HG03064 (cell line): ENCODE results near the gene CTLA4.

Experiments used
- ATAC-seq: cut with Tn5 transposase; IDR thresholded peaks from one replicate; pipeline ENCODE4 v1.9.1; 2021; ENCODE audit warnings: low read depth; ENCODE audit not compliant: unreplicated experiment

CTLA4 gene

DNA sequence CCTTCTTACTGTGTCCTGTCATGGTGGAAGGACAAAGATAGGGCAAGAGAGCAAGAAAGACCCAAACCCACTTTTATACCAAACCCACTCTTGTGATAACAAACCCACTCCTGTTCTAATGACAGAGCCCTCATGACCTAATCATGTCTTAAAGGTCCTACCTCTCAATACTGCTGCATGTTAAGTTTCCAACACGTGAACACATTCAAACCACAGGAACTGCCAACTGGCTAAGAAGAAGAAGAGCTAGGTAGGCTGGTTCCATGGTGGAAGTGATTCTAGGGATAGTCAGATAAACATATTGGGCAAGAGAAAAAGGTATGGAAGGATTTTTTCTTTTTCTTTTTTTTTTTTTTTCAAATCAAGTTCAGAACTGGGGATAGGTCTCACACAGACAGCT, 22.0 kb downstream of the CTLA4 start:
- ATAC-seq = no peak

DNA sequence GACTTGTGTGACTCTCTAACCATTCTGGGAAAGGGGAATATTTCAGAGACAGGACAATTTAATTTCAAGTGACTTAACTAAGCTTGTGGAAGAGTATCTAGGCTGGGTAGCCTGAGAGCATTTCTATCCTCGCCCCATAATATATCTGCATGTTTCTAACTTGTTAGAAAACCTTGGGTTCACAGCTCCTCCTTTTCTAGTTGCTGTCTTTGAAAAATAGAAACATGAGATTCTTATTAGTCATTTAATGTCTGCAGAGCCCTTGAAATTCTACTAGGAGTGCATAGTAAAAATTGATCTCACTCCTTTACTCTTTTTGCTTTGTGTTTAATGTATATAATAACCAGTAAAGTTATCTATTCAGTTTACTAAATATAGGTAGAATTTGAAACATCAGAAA, 22.4 kb downstream of the CTLA4 start:
- ATAC-seq = no peak

DNA sequence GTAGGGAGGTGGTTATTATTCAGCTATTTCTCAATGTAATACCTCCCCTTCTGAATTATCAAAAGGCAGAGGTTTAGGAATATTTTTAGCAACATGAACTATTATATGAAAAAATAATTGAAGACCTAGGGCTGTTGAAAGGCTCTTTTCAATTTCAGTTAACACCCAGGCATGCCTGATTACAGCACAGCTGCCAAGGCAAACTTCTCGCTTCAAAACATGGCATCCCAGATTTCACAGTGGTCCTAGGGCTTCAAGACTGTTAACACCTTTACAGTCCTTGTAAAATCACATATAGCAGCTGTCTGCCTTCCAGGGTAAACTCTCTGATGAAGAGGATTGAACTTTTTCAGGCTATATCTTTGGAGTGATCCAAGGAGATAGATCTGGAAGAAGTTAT, 23.2 kb downstream of the CTLA4 start:
- ATAC-seq = no peak

DNA sequence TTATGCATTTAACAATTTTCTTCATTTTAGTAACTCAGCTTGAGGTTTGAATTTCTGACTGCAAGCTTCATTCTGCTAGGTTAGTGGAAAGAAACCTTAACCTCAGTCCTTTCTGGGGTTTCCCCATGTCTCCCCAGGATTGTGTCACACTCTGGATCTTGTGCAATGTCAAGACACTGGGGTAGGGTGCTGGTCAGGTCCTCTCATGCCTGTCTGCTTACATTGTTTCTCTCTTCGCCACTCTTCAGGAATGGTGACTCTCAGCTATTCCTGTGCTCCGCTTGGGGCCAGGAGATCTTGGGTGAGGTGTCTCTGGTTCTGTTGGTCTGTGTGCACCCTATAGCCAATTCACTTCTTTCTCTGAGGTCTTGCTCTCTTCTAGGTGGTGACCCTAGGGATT, 23.9 kb downstream of the CTLA4 start:
- no peak for ATAC-seq

DNA sequence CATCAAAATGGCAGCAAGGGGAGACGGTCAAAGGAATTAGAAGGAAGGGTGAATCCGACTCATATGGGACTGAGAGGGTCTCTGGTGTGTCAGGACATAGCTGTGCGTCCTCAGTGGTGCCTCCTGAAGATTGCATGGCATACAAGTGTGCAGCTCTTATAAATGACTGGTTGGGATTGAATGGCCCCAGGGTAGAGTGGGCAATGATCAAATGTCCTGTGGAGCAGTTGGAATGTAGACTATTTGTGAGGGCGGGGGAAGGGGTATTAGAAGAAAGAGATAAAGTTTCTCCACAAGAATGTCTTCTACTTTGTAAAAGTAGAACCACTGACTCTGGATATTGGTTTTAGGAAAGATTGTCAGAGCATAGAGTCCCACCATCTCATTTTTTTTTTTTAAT, 24.6 kb downstream of the CTLA4 start:
- ATAC-seq = no peak

DNA sequence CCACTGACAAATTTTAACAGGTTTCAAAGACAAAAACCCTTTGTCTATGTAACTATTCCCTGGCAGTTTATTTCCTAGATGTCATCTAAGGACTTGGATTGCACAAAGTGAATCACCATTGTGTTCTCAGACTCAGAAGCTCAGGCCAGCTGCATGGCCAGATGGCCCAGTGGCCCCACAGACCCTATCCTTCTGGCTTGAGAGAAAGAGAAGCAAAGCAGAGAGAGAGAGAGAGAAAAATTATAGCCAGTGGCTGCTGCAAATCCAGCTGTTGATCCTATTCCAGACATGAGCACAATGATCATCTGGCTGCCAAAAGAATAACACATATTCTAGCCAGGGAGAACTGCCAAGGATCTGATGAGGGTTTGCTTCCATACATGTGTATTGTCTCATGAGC, 25.8 kb downstream of the CTLA4 start:
- no peak for ATAC-seq

DNA sequence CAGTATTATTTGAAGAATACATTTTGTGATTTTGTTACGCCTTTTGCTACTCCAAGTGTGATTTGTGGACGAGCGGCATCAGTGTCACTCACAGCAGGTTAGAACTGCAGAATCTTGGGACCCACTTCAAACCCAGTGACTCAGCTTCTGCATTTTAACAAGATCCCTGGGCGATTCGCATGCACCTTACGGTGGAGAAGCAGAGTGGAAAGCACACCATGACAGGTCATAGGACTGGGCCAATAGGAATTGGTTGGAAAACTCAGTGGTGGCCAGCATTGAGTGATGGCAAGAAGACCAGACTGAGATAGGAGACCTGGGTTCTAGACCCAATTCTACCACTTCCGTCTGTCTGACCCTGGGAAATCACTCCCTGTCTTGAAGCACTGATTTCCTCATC, 26.3 kb downstream of the CTLA4 start:
- ATAC-seq = no peak

DNA sequence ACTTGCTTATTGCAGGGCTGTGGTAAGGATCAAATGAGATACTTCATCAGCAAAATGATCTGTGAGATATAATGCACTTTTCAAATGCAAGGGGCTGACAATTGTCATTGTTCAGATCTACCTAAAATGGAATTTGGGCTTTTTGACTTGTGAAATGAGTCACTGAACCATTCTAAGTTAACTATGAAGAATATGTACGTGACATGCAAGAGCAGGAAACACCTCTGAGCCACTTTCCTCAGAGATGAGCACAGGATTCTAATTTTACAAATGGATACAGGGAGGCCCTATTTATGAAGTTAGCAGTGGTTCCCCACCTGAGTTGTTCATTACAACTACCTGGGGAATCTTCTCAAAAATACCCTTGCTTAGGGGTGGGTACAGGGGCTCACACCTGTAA, 26.7 kb downstream of the CTLA4 start:
- no peak for ATAC-seq

DNA sequence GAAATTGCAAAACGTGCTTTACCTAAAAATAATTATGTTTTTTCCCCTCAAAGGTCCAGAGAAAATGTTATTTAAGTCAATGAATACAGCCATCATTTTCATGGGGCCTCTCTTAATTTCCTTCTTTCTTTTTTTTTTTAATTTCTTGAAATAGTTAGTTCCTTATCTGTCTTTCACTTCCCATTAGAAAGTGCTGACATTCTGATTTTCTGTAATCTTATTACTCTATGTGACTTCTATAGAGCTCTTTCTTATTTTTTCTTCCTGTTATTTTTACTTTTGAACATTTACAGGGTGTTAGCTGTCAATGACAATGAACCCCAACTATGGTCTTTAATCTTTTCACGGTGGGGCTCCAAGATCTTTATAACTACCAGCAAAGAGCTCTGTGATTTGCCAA, 30.0 kb downstream of the CTLA4 start:
- ATAC-seq = no peak

DNA sequence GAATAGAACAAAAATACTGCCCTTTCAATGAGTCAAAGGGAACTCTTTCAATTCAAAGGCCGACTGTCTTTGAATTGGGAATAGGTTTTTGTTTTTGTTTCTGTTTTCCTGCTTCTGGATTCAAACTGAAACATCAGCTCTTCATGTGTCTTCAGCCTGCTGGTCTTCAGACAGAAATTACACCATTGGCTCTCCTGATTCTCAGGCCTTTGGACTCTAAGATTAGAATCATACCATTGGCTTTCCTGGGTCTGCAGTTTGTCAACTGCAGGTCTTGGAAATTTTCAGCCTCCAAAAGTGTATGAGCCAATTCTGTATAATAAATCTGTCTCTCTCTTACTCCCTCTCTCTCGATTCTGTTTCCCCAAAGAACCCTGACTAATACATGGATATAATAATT, 31.1 kb downstream of the CTLA4 start:
- no peak for ATAC-seq

DNA sequence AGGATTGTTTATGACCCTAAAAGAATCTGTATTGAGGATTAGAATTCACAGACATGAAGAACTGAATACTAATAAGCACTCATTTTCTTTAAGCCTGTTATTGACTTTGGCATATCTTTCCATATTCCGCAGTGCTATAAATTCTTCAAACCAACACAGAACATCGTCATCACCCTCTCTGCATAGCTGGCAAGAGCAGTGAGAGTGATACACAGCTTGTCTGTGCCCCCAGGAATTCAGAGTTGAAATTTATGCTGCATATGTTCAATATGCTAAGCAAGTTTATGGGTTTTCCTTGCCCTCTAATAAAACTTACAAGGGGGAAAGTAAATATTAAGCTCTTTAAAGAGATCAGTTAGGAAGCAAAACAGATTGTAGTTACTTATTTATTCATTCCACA, 32.7 kb downstream of the CTLA4 start:
- no peak for ATAC-seq

DNA sequence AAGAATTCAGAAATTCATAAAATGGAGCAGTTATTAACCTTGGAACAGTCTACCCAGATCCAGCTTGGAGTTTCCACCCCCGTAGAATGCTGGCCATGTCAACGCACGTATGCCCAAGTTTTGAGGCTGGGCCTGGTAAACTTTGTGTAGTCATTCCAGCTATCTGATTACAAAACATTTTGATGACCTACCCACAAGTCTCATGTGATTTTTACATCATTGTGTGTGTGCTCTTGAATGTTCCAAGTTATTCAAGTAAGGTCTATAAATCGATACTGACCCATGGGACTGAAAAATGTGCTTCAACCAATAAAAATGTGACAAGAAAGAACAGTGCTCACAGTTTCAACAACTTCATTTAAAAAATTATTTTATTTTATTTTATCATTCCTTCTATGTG, 36.5 kb downstream of the CTLA4 start:
- ATAC-seq = no peak

DNA sequence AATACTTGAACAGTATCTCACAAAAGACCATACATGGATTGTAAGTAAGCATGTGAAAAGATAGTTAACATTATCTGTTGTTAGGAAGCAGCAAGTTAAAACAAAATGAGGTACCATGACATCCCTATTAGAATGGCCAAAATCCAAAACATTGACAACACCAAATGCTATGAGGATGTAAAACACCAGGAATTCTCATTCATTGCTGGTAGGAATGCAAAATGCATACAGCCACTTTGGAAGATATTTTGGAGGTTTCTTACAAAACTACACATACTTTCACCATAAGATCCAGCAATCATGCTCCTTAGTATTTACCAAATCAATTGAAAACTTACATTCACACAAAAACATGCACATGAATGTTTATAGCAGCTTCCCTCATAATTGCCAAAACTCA, 38.1 kb downstream of the CTLA4 start:
- ATAC-seq = no peak

DNA sequence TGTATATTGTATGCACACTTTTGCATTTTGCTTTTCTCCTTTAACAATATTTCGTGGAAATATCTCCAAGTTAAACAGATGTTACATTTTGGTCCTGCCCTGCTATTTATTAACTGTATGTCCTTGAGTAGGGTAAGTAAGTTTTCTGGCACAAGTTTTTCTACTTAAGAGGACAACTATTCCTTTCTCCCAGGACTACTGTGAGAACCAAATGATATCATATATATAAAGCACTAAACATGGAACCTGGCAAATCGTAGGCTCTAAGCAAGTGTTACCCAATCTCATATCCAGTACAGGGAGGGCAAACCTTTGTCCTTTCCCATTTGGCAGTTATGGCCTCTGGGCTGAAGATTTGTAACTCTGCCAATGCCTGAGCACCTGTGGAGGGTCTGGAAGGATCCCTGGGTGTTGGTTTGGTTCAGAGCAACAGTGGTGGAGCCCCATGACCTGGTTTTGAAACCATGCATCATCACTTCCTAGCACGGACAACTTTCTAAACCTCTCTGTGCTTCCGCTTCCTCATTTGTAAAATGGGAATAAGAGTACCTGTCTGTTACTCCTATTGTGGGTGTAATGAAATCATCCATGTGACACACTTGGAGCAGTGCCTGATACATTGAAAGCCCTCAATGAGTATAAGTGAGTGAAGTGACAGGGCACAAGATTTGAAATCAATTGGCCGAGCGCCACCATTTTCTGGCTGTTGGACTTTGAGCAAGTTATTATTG, 40.7 kb downstream of the CTLA4 start:
- no peak for ATAC-seq

DNA sequence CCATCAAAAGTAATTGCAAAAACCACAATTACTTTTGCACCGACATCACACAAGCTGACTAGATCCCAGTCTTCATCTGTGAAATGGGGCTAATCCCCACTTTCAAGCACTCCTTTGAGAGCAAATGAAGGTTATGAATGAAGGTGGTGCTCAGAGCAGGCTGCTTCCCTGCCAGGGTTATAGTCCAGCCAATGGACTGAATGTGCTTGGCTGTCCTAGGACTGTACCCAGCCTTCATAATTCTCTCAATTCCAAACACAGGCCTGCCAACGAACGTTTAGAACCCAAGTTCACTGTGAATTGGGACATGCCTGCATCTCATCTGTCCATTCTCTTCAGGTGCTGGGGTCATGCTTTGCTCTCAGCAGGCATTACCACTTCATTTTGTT, 41.2 kb downstream of the CTLA4 start:
- no peak for ATAC-seq

DNA sequence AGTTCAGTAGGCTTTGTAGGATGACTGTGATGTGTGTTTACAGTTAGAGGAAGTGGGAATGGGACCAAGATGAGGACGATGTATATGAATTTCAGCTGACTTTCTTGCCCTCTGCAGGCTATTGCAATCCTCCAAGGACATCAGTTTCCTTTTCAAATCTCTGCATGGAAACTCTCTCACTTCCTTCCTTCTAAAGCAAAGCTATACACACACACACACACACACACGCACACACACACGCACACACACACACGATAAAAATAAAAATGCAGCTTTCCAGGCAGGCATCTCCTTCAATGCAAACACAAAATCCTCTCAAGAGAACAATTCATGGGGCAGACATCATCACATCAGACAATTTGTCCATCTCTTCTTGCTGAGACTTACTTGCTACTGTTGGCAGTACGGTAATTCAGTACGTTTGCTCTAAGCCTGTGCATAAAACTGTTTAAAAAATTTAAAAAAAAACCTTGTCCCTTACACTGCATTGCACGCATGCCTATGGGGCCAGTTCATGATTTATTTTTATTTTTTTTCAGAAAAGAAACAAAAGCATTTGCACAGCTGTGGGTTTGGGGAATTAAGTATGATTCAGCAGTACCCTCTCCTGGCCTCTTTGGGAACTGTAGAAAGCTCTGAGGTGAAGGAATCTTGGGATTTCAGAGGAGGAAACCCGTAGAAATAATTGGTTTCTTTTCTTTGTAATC, 41.8 kb downstream of the CTLA4 start:
- no peak for ATAC-seq

DNA sequence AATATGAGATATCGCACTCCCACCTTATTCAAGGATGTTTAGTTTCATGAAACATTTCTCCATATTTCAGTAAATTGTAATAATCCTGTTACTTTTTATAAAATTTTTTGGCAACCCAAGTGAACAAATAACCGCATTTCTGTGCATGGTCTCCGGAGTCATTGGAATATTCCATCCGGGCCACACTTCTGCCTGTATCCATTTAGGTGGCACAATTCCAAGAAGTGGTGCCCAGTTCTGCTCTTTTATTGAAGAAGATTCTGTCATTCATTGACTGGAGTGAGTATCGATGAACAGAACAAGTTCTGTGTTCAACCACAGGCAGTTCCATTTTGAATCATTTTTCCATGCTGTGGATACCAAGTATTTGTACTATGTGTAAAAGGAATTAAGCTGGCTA, 42.4 kb downstream of the CTLA4 start:
- ATAC-seq = no peak

DNA sequence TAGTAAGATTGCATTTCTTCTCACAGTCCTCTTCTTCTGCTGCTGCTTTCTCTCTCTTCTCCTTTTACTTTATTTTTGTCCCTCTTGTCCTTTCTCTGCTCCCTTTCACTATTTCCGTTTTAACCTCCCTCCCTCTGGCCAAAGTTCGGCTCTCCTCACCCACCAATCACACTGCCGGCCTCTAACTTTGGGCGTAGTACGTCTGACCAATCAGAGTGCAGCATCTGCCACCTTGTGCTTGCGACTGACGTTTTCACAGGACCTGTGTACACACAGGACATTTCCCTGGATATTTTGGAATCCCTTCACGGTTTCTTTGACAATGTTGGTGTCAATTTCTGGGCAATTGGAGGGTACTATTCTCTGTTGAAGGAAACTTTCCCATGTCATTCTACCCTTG, 46.4 kb downstream of the CTLA4 start:
- no peak for ATAC-seq

DNA sequence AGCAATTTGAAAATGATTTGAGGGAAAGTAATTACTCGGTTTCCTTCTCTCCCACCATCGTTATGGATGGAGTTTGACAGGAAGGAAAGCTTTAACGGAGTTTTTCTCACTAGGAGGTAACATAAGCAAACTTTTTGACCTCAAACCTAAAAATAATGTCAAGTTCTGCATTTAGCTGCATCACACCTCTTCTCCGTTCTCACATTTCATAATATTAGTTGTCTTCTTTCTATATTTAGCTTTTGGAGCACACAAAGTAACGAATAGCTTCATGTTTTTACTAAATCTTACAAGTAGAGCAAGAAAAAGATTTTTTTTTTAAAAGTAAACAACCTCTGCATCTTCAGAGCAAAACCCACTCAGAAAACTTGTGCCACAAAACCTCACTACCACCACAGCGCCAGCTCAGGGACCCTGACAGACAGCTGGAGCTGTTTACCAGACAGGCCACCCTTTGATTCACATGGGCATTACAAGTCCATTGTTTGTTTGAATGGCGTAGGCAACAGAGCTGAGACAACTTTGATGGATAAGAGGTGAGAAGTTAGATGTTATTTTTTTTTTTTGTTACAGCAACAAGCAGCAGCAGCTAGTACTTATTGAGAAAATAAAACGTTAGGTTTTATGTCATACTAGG, 47.1 kb downstream of the CTLA4 start:
- no peak for ATAC-seq

DNA sequence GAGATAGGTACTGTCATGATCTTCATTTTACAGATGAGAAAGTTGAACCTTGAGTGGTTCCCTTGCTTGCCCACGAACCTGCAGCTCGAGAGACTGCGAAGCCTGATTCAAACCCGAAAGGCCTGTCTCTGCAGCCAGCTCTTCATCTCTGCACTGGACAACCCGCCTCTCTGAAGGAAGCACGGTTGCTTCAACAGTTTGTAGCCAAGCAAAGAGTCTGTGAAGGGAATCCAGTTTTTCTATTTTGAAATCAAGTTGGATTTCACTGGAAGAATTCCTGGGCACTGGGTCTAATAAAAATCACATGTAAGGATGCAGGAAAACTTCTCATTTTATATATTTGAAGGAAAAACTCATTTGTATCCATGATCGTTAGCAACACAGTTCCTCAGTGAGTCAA, 47.7 kb downstream of the CTLA4 start:
- ATAC-seq = no peak

DNA sequence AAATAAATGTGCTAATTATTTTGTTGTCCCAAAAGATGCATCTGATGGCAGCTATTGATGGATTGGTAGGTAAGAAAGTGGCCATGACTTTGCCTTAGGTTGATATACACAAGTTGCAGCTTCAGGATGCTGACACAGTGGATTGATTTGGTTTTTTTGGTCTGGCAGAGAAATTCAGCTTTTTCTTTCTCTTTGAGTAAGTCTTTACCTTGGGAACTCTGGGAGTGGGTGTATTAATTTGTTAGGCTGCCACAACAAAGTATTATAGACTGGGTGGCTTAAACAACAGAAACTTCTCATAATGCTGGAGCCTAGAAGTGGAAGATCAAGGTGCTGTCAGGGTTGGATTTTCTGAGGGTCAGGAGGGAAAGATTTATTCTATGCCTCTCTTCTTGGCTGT, 49.2 kb downstream of the CTLA4 start:
- ATAC-seq = no peak

DNA sequence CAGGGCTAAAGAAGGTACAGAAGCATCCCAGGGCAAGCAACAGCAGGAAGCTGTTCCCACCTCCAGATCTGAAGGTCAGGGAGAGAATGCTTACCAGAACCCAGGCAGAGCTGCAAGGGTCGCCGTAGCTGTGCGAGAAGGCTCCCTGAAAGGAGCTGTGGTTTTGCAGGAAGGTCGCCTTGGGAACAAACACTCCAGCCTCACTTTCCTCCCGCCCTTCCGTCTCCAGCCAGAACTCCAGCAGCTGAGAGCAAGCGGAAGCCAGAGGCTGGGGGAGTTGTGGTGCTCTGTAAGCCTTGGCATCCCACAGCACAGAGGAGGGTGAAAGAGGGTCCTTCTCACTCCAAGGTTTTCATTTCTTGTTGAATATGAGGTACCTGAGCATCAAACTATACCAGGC, 50.7 kb downstream of the CTLA4 start:
- ATAC-seq = no peak
